Left forelimb (tissue), 1 donor: ENCODE measurements around the gene LHFPL3.
"Not testable (repeated sequence)": the region's sequence is repeated elsewhere in the genome, so short reads cannot be mapped to it uniquely, and the experiment has no call there.

Source experiments
- DNase-seq: peaks from one replicate; pipeline ENCODE4 v3.0.0-alpha.2; 2018; ENCODE audit warnings: low spot score

LHFPL3 gene

GRCh38 chr7:104595591-104595990, 267.2 kb downstream of the LHFPL3 start:
- DNase-seq = not testable (repeated sequence)

DNA sequence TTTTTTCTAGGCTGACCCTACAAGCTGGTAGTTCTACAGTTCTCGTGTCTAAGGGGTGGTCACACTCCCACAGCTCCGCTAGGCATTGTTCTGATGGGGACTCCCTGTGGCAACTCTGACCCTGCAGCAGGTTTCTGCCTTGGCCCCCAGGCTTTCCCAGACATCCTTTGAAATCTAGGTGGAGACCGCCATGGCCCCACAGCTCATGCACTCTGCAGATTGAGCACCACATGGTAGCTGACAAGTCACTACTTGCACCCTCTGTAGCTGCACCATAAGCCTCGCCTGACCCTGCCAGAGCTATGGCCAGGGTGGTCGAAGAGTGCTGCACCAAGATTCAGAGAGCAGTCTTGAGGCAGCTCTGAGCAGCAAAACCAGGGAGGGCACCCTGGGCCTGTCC, 275.6 kb downstream of the LHFPL3 start:
- DNase-seq = no peak

DNA sequence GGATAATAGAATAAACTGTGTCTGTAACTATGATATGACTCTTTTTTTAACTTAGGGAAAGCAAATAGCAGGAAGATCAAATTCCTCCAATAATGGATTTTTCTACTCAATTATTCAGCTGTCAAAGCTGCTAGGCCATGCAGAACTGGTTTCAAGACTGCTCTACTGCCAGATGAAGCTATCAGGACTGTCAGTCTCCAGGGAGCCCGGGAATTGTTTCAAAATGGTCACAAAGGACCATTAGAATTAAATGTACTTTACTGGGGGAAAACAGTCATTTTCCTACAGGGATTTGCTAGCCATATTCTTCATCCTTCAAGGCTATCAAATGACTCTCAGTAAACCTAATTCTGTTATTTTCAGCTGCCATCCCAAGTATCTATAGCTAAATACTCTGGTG, 276.3 kb downstream of the LHFPL3 start:
- DNase-seq = no peak

- DNase-seq = no peak
Measured at GRCh38 chr7:104621321-104621720, 292.9 kb downstream of the LHFPL3 start.

DNA sequence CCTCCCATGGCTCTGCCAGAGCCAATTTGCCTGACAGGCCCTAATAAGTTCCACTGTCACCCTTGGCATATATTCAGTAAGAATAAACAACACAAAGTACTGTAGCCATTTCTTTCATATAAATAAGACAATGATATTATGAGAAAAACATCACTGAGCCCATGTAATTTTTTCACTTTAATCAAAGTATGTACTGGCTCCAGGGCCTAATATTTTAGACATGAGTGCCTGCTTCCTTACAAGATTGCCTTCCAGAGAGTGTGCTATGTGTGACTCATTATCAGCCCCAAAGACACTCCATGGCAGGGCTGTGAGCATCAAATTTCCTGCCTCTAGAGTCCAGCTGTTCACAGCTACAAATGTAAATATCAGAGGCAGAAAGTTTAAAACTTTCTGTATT, 297.6 kb downstream of the LHFPL3 start:
- no peak for DNase-seq

- DNase-seq = no peak
Measured at GRCh38 chr7:104627516-104627915, 299.1 kb downstream of the LHFPL3 start.

DNA sequence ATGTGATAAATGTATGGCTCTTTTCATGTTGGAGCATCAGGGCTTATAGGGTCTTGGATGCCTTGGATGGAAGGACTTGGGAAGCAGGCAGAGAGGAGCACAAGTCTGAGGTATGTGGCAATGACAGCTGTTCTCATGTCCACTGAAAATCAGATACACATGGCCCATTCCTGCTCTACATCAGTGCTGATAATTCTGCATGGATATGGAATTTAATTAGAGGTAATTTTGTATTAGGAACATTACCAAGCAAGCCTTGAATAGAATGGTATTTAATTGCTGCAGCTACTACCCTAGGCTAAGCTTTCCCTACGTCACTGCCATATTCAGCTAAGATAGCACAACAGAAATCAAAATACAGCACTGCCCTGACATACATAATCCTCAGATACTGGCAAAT, 299.6 kb downstream of the LHFPL3 start:
- DNase-seq = no peak

GRCh38 chr7:104629408-104629807, 301.0 kb downstream of the LHFPL3 start:
- DNase-seq = no peak

DNA sequence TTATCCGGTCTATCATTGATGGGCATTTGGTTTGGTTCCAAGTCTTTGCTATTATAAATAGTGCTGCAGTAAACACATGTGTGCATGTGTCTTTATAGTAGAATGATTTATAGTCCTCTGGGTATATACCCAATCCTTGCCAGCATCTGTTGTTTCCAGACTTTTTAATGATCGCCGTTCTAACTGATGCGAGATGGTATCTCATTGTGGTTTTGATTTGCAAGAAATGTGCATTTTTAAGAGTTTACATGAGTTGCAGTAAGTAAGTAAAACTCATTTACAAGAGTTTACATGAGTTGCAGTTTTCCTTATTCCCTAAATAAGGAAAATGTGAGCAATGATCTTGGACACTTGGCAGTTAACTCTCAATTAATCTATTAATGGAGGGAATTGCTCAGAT, 312.1 kb downstream of the LHFPL3 start:
- no peak for DNase-seq

- no peak for DNase-seq
Measured at GRCh38 chr7:104642560-104642959, 314.2 kb downstream of the LHFPL3 start.

GRCh38 chr7:104643587-104644217, 315.3 kb downstream of the LHFPL3 start:
- DNase-seq = no peak

- DNase-seq = no peak
Measured at GRCh38 chr7:104650991-104651640, 322.7 kb downstream of the LHFPL3 start.

GRCh38 chr7:104652434-104652833, 324.0 kb downstream of the LHFPL3 start:
- DNase-seq = no peak

DNA sequence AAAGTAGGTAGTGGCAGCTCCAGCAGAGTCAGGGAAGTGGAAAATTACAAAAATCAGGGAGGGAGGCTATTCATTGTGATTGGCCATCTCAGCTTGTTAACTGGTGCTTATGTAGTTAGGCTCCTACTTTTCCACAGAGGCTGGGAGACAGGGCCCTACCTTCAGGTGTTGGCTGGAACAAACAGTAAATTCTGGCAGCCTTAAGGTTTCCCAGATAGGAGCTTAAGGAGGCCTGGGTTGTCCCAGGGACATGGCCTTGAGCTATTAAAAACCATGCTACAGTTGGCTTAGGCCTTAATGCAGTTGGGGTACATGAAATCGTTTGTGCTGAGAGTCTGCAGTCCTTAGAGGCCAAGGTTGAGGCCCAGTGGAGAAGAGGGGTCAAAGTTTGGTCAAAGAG, 324.5 kb downstream of the LHFPL3 start:
- DNase-seq = no peak

DNA sequence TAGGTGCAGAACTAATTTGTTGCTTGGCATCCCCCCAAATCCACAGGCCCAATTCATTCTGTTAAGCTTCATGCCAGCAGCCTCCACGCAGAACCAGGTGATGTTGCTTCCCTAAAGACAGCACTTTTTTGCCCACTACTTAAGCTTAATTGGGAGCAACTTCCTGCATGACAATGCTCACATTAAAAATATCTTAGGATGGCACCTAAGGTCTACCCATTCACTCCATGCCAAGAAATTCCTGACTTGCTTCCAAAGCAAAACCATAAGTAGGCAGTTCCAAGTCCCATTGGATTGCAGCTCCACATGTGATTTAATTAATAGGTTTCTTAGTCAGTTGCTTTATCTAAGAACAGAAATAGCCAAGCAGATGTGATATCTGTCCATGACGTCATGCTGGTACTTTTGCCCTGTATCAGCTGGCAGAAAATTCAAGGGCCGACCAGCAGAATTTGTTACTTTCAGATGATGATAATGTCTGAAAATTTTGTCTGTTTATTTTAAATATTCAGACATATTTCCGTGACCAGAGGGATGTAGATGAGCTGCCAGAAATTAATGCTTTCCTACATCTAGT, 325.5 kb downstream of the LHFPL3 start:
- DNase-seq = no peak

GRCh38 chr7:104655592-104655991, 327.2 kb downstream of the LHFPL3 start:
- no peak for DNase-seq

GRCh38 chr7:104656467-104656866, 328.1 kb downstream of the LHFPL3 start:
- DNase-seq = no peak

DNA sequence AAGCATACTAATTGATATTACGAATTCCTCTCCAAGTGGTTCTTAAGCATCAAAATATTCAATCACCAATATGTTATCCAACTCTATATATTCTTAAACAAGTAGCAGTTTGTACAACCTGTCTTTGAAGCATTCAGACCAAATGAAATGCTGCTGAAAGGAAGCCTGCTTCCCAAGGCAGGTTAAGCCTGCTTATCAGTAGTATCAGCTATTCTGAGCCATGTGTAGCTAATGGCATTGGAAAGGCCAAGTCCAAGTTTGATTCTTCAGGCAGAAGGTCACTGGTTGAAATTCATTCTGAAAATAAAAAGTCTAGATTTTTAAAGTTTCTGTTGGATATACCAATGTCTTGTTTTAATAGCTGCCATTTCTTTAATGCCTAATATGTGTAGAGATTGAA, 328.7 kb downstream of the LHFPL3 start:
- DNase-seq = no peak

DNA sequence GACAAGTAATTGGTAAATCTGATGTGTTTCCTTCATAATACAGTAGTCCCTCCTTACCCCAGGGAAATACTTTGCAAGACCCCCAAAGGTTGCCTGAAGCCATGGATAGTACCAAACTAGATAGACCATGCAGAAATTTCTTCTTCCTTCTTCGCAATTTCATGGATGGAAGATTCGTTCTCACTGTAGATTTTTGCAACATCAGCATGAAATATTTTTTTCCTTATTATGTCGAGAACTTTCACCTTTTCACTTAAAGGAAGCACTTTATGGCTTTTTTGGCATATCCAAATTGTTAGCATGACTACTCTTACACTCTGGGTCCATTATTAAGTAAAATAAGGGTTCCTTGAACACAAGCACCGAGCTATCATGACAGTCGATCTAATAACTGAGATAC, 333.2 kb downstream of the LHFPL3 start:
- no peak for DNase-seq

- no peak for DNase-seq
Measured at GRCh38 chr7:104664648-104665047, 336.2 kb downstream of the LHFPL3 start.

GRCh38 chr7:104677587-104677986, 349.2 kb downstream of the LHFPL3 start:
- no peak for DNase-seq

- DNase-seq = no peak
Measured at GRCh38 chr7:104679085-104679484, 350.7 kb downstream of the LHFPL3 start.

GRCh38 chr7:104686286-104686685, 357.9 kb downstream of the LHFPL3 start:
- no peak for DNase-seq

DNA sequence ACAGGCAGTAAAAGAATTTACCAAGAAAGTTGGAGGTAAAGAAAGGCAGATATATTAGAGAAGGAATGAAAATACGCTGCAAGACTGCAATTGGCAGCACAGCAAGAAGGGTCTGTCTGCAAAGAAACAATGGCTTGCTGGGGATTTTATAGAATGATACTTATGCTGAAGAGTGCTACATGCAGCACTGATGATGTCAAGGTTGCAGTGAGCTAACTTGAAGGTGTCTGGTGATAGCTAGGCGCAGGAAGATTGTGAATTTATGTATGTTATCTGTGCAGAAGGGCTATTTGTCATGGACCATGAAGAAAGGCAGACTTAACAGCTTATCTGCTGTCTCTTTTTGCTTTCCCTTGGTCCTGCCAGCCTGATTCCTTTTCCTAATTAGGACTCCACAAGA, 366.3 kb downstream of the LHFPL3 start:
- DNase-seq = no peak
